HepG2 (cell line): ENCODE data around the gene RPL19. TPM values are rescaled to one million over a fixed set of nuclear protein-coding genes. Genes with fewer than 3 reads are reported as not detected.
A peak's percentile ranks its signal among the peaks of the same experiment; 100 is the strongest.

Experiments
- ATAC-seq: fragments of 200-7000 bp; cut with Tn5 transposase; 3 replicates; pipeline ENCODE4 v1.9.1; 2020; ENCODE audit warnings: mild to moderate bottlenecking, moderate library complexity
- BruUV-seq: library from RNA; stranded (reverse); fragments of 400-500 nt; replicated peaks from 2 replicates; lab custom pipeline; 2021; lab: Mats Ljungman, UMichigan
- CTCF ChIA-PET: fragments of 300-600 bp; formaldehyde crosslinking; extraction: SDS; loops from one replicate; lab custom pipeline; 2021; ENCODE audit warnings: low total read pairs, inconsistent platforms, low intra/inter-chr PET ratio; lab: Yijun Ruan, JAX
- POLR2A ChIA-PET: fragments of 350-600 bp; sonication (Branson Sonifier 250); formaldehyde crosslinking; loops from one replicate; lab custom pipeline; 2020; ENCODE audit warnings: antibody characterized with exemption, inconsistent platforms; lab: Yijun Ruan, JAX
- DNase-seq: peaks from one replicate; pipeline ENCODE4 v3.0.0-alpha.2; 2015; ENCODE audit warnings: low spot score
- FAIRE-seq: peaks from 3 replicates; lab custom pipeline; 2011; peaks lifted over from hg19 to GRCh38; lab: Jason Lieb, UNC
- H2AFZ ChIP-seq: one replicate; pipeline ENCODE4 v1.6.1; 2011; ENCODE audit warnings: low read length, inconsistent platforms
- H3K27ac ChIP-seq: fragments of 300-600 bp; 3 replicates; pipeline ENCODE4 v1.8.0; 2011; ENCODE audit warnings: mixed run types, mild to moderate bottlenecking, mixed read lengths, low read length, inconsistent platforms; ENCODE audit not compliant: insufficient read depth; ENCODE audit errors: extremely low read length
- H3K27me3 ChIP-seq, 2 experiments: fragments of 200-600 bp in 1 of 2; 2 replicates in 1 of 2; 3 replicates in 1 of 2; pipeline versions ENCODE4 v1.6.0 to v1.8.0; 2011; ENCODE audit warnings: low read length in 2 of 2, mild to moderate bottlenecking in 2 of 2, moderate library complexity in 2 of 2, inconsistent platforms in 1 of 2; ENCODE audit not compliant: insufficient read depth in 2 of 2, control insufficient read depth in 1 of 2
- H3K36me3 ChIP-seq, 2 experiments: fragments of 200-600 bp in 1 of 2; replicated peaks in 1 of 2; 2 replicates in 1 of 2; 3 replicates in 1 of 2; pipeline versions ENCODE4 v1.5.1 to v1.8.0; 2011; ENCODE audit warnings: low read length in 2 of 2, inconsistent platforms in 1 of 2; ENCODE audit not compliant: insufficient read depth in 2 of 2, control insufficient read depth in 1 of 2
- H3K4me1 ChIP-seq: 2 replicates; pipeline ENCODE4 v1.5.1; 2012; ENCODE audit warnings: low read length, inconsistent platforms; ENCODE audit not compliant: insufficient read depth
- H3K4me2 ChIP-seq: 2 replicates; pipeline ENCODE4 v1.6.0; 2011; ENCODE audit warnings: low read depth, low read length, inconsistent platforms
- H3K4me3 ChIP-seq, 3 experiments: fragments of 200-600 bp in 1 of 3; sonication (generic), shearing (Covaris generic) in 1 of 3; replicated peaks in 1 of 3; 2 replicates each; pipeline ENCODE4 v1.5.1; 2011 to 2016; ENCODE audit warnings: low read length in 3 of 3, inconsistent platforms in 2 of 3, low read depth in 2 of 3, mild to moderate bottlenecking in 2 of 3, control low read depth in 1 of 3, mixed read lengths in 1 of 3; ENCODE audit not compliant: insufficient read depth in 1 of 3
- H3K79me2 ChIP-seq: one replicate; pipeline ENCODE4 v1.6.1; 2011; ENCODE audit warnings: low read length, inconsistent platforms; ENCODE audit not compliant: insufficient read depth
- H3K9ac ChIP-seq: 2 replicates; pipeline ENCODE4 v1.6.0; 2011; ENCODE audit warnings: mild to moderate bottlenecking, low read depth, low read length, inconsistent platforms; ENCODE audit not compliant: insufficient read depth
- H3K9me3 ChIP-seq: 2 replicates; pipeline ENCODE4 v1.5.1; 2012; ENCODE audit warnings: mild to moderate bottlenecking, low read length
- H4K20me1 ChIP-seq: 2 replicates; pipeline ENCODE4 v1.6.0; 2011; ENCODE audit warnings: inconsistent platforms, mild to moderate bottlenecking, low read length, moderate library complexity; ENCODE audit not compliant: insufficient read depth
- DNMT1 ChIP-seq: sonication (generic); formaldehyde crosslinking; IDR thresholded peaks from 2 replicates; pipeline ENCODE4 v1.5.1; 2020; ENCODE audit warnings: mild to moderate bottlenecking, missing genetic modification reagents
- FOXA3 ChIP-seq: IDR thresholded peaks from 2 replicates; pipeline ENCODE4 v1.6.1; 2016; ENCODE audit warnings: missing genetic modification reagents, missing compliant biosample characterization
- IKZF1 ChIP-seq: fragments of 450-650 bp; IDR thresholded peaks from 2 replicates; pipeline ENCODE4 v1.7.1; 2016
- IKZF5 ChIP-seq: IDR thresholded peaks from 2 replicates; pipeline ENCODE4 v1.6.1; 2018; ENCODE audit warnings: missing genetic modification reagents, mild to moderate bottlenecking, missing compliant biosample characterization
- MAZ ChIP-seq, 2 experiments: sonication (generic) in 1 of 2; formaldehyde crosslinking in 1 of 2; IDR thresholded peaks; 2 replicates each; pipeline versions ENCODE4 v1.5.0 to v1.6.1; 2012 to 2020; ENCODE audit warnings: low read depth in 2 of 2, mild to moderate bottlenecking in 2 of 2, borderline replicate concordance in 1 of 2, improper control_type of control experiment in 1 of 2, low read length in 1 of 2, missing genetic modification reagents in 1 of 2, moderate library complexity in 1 of 2
- MTF1 ChIP-seq: sonication (generic); formaldehyde crosslinking; IDR thresholded peaks from 2 replicates; pipeline ENCODE4 v1.5.0; 2020; ENCODE audit warnings: missing genetic modification reagents
- PRPF4 ChIP-seq: fragments of 200-400 bp; formaldehyde crosslinking; IDR thresholded peaks from 2 replicates; pipeline ENCODE4 v1.6.1; 2016; ENCODE audit warnings: low read length, low read depth; ENCODE audit not compliant: poor library complexity, severe bottlenecking
- ZNF546 ChIP-seq: sonication (generic); formaldehyde crosslinking; conservative IDR thresholded peaks from 2 replicates; pipeline ENCODE4 v1.8.1; 2023; ENCODE audit warnings: mild to moderate bottlenecking, missing genetic modification reagents
- ZNF652 ChIP-seq: IDR thresholded peaks from 2 replicates; pipeline ENCODE4 v1.6.1; 2016; ENCODE audit warnings: low read depth, borderline replicate concordance
- WGBS: methylation state at CpG from one replicate; pipeline ENCODE4 v1.1.6; 2017; ENCODE audit warnings: low lambda C conversion rate; 5-methylcytosine and 5-hydroxymethylcytosine counted together
- in situ Hi-C: cut with HindIII; loops from 2 replicates; pipeline ENCODE4 v1.10.0; 2017; ENCODE audit warnings: low pct_unique_long_range_greater_than_20kb; ENCODE audit not compliant: extremely low pct_ligation_motif_present
- intact Hi-C: fragments of 100-400 bp; cut with micrococcal nuclease; formaldehyde crosslinking; loops from one replicate; pipeline ENCODE4 v1.10.0; 2022; ENCODE audit not compliant: unreplicated experiment
- polyA plus RNA-seq, 8 experiments: library from polyadenylated mRNA; depleted of rRNA in 3 of 8; stranded (reverse) in 7 of 8; unstranded in 1 of 8; fragments of >200 nt; fragmentation: Illumina TruSeq in 4 of 8; extraction: Trizol in 4 of 8; gene quantifications; 2 replicates each; pipeline versions ENCODE4 v1.2.1 to v1.2.3, GENCODE V29; 2011 to 2016; ENCODE audit warnings: low read depth in 4 of 8, missing spikeins in 1 of 8, mixed read lengths in 1 of 8; ENCODE audit not compliant: insufficient read depth in 1 of 8
- total RNA-seq, 5 experiments: library from RNA; depleted of rRNA; stranded (reverse); fragments of >200 nt; fragmentation: Illumina TruSeq; extraction: Trizol; gene quantifications; 2 replicates each; pipeline ENCODE4 v1.2.3, GENCODE V29; 2016; ENCODE audit warnings: low read depth in 1 of 5

Gene RPL19
- total and polyA plus RNA-seq, 2 of the 13 experiments (the other 11 are each of a cell fraction or from before 2014, with no cell fraction given) = 2,522 to 2,768 TPM

GRCh38 chr17:39151943-39152818, 47.9 kb upstream of the RPL19 start:
- FAIRE-seq (no peak), DNase-seq (no peak), ATAC-seq (no peak)
- Histone ChIP-seq H3K4me3 (peak overlapping the region; percentile 13 to 95 (median 69); a peak in 3 of 6 replicates), H3K9ac (0 out of 2 replicates have a peak overlapping the region, but pooled peaks have one; percentile 51), H3K27me3 (peaks cover 8 to 45% of the 10 kb centered on the region in 2 experiments), H3K4me1 (peaks cover 41% of the 10 kb centered on the region), H3K36me3 (no peaks in the 10 kb centered on the region), H3K9me3 (no peaks in the 10 kb centered on the region), H4K20me1 (0 out of 2 replicates have a peak, but pooled peaks cover 2% of the 10 kb centered on the region), H2AFZ (no peak overlapping the region), H3K27ac (no peak overlapping the region), H3K79me2 (no peaks in the 10 kb centered on the region), H3K4me2 (peak overlapping the region; percentile 97)
- no TSS peak for BruUV-seq
- intact Hi-C loops (loop anchor here (5.0 to 10.0 kb wide), 2 partner anchors 237 to 280 kb away; partner anchors contain the start of gene LASP1), in situ Hi-C loops (loop anchor here (5.0 to 25.0 kb wide), 4 partner anchors 80 to 390 kb away; partner anchors contain the start of gene PSMB3)
- ChIA-PET CTCF (interaction anchor here (1.4 to 2.5 kb wide), 4 partner anchors 12 to 285 kb away, joined by 4 to 33 read pairs (median 14); no protein-coding TSS in a partner anchor), POLR2A (interaction anchor here (0.7 to 2.5 kb wide), 7 partner anchors 8 to 283 kb away, joined by 3 to 28 read pairs (median 12); partner anchors contain the start of genes LASP1 and RPL19)
- WGBS = 43% methylated on average over 25 of the region's 25 CpGs
- 0 out of 2 replicates have a peak, but pooled peaks have one; percentile 16 for TF ChIP-seq DNMT1 (CRISPR knock-in tag)
- no peak for TF ChIP-seq IKZF5 (CRISPR knock-in tag)
- TF ChIP-seq IKZF1 = 0 out of 2 replicates have a peak, but pooled peaks have one; percentile 22
- no peak for TF ChIP-seq MTF1 (CRISPR knock-in tag)
- no peak for TF ChIP-seq MAZ (IDR thresholded peaks at IDR 0.05; ENCODE audit: borderline replicate concordance, low read depth, low read length)
- TF ChIP-seq MAZ (CRISPR knock-in tag; IDR thresholded peaks at IDR 0.05; ENCODE audit: low read depth) = 0 out of 2 replicates have a peak, but pooled peaks have one; percentile 12
- no peak for TF ChIP-seq PRPF4
- no peak for TF ChIP-seq FOXA3 (CRISPR knock-in tag)
- TF ChIP-seq ZNF546 (CRISPR knock-in tag) = 0 out of 2 replicates have a peak, but pooled peaks have one; percentile 11
- TF ChIP-seq ZNF652 (CRISPR knock-in tag) = no peak
